H9 (cell line): Measurements from ENCODE around the gene EIF5A2. TPM values are rescaled to one million over a fixed set of nuclear protein-coding genes. Genes with fewer than 3 reads are reported as not detected.

Source experiments
- DNase-seq: peaks from one replicate; pipeline ENCODE4 v3.0.0-alpha.2; 2017
- H2AFZ ChIP-seq: one replicate; pipeline ENCODE4 v1.6.1; 2013; ENCODE audit warnings: mild to moderate bottlenecking, low read length, control low read depth, moderate library complexity
- H2AK5ac ChIP-seq: 2 replicates; pipeline ENCODE4 v1.6.1; 2013; ENCODE audit warnings: low read length, control low read depth, mixed read lengths; ENCODE audit not compliant: insufficient read length
- H2BK120ac ChIP-seq: one replicate; pipeline ENCODE4 v1.6.1; 2013; ENCODE audit warnings: low read depth, mild to moderate bottlenecking, low read length, control low read depth, inconsistent platforms; ENCODE audit not compliant: poor library complexity, severe bottlenecking
- H2BK12ac ChIP-seq: 2 replicates; pipeline ENCODE4 v1.6.1; 2013; ENCODE audit warnings: low read length, control low read depth, mixed read lengths, low read depth; ENCODE audit not compliant: insufficient read length
- H2BK15ac ChIP-seq: 2 replicates; pipeline ENCODE4 v1.6.1; 2013; ENCODE audit warnings: low read depth, low read length, control low read depth
- H2BK20ac ChIP-seq: one replicate; pipeline ENCODE4 v1.6.1; 2013; ENCODE audit warnings: low read depth, mild to moderate bottlenecking, low read length, control low read depth, inconsistent platforms; ENCODE audit not compliant: poor library complexity, severe bottlenecking
- H2BK5ac ChIP-seq: 2 replicates; pipeline ENCODE4 v1.6.1; 2013; ENCODE audit warnings: low read length, control low read depth, mixed read lengths; ENCODE audit not compliant: insufficient read length
- H3K14ac ChIP-seq: 2 replicates; pipeline ENCODE4 v1.6.1; 2013; ENCODE audit warnings: low read length, control low read depth; ENCODE audit not compliant: insufficient read depth
- H3K18ac ChIP-seq: 2 replicates; pipeline ENCODE4 v1.6.1; 2013; ENCODE audit warnings: low read depth, mild to moderate bottlenecking, mixed read lengths, low read length, control low read depth; ENCODE audit not compliant: insufficient read length
- H3K23ac ChIP-seq: 2 replicates; pipeline ENCODE4 v1.6.1; 2013; ENCODE audit warnings: low read length, control low read depth, mixed read lengths, low read depth; ENCODE audit not compliant: insufficient read length
- H3K23me2 ChIP-seq: 2 replicates; pipeline ENCODE4 v1.6.1; 2013; ENCODE audit warnings: low read depth, mild to moderate bottlenecking, mixed read lengths, low read length, control low read depth; ENCODE audit not compliant: insufficient read length, poor library complexity, severe bottlenecking
- H3K27ac ChIP-seq: 2 replicates; pipeline ENCODE4 v1.5.1; 2013; ENCODE audit warnings: low read length, control low read depth, mixed read lengths, low read depth; ENCODE audit not compliant: insufficient read length
- H3K27me3 ChIP-seq: 2 replicates; pipeline ENCODE4 v1.6.1; 2013; ENCODE audit warnings: low read length, control low read depth, inconsistent platforms; ENCODE audit not compliant: insufficient read depth
- H3K4ac ChIP-seq: 2 replicates; pipeline ENCODE4 v1.6.1; 2013; ENCODE audit warnings: low read depth, mild to moderate bottlenecking, control low read depth, inconsistent platforms, low read length, moderate library complexity
- H3K4me1 ChIP-seq: 2 replicates; pipeline ENCODE4 v1.6.1; 2013; ENCODE audit warnings: low read length, control low read depth, inconsistent platforms; ENCODE audit not compliant: insufficient read depth
- H3K4me2 ChIP-seq: 2 replicates; pipeline ENCODE4 v1.6.1; 2013; ENCODE audit warnings: low read length, control low read depth, mixed read lengths; ENCODE audit not compliant: insufficient read length, insufficient read depth
- H3K56ac ChIP-seq: 2 replicates; pipeline ENCODE4 v1.6.1; 2013; ENCODE audit warnings: low read depth, mild to moderate bottlenecking, mixed read lengths, low read length, control low read depth; ENCODE audit not compliant: insufficient read length
- H3K79me1 ChIP-seq: 2 replicates; pipeline ENCODE4 v1.6.1; 2013; ENCODE audit warnings: low read depth, mild to moderate bottlenecking, moderate library complexity, low read length, control low read depth, inconsistent platforms; ENCODE audit not compliant: insufficient read depth, poor library complexity, severe bottlenecking
- H3K79me2 ChIP-seq: 2 replicates; pipeline ENCODE4 v1.6.1; 2013; ENCODE audit warnings: low read length, control low read depth, inconsistent platforms; ENCODE audit not compliant: insufficient read depth
- H3K9ac ChIP-seq: 2 replicates; pipeline ENCODE4 v1.6.1; 2013; ENCODE audit warnings: low read length, control low read depth, mixed read lengths; ENCODE audit not compliant: insufficient read length; ENCODE audit errors: extremely low read depth
- H3K9me3 ChIP-seq: one replicate; pipeline ENCODE4 v1.6.1; 2013; ENCODE audit warnings: low read depth, low read length, inconsistent platforms; ENCODE audit not compliant: control insufficient read depth
- H3T11ph ChIP-seq: one replicate; pipeline ENCODE4 v1.6.1; 2013; ENCODE audit warnings: mild to moderate bottlenecking, low read length, control low read depth, inconsistent platforms
- H4K20me1 ChIP-seq: one replicate; pipeline ENCODE4 v1.6.1; 2013; ENCODE audit not compliant: control insufficient read depth, insufficient read length, insufficient read depth
- H4K5ac ChIP-seq: 2 replicates; pipeline ENCODE4 v1.6.1; 2013; ENCODE audit warnings: low read depth, mild to moderate bottlenecking, mixed read lengths, low read length, control low read depth; ENCODE audit not compliant: insufficient read length
- H4K8ac ChIP-seq: replicated peaks from 2 replicates; pipeline ENCODE4 v1.6.1; 2013; ENCODE audit warnings: low read length, control low read depth, mixed read lengths, low read depth; ENCODE audit not compliant: insufficient read length
- H4K91ac ChIP-seq: 2 replicates; pipeline ENCODE4 v1.6.1; 2013; ENCODE audit warnings: low read depth, mild to moderate bottlenecking, moderate library complexity, mixed read lengths, low read length, control low read depth; ENCODE audit not compliant: insufficient read length
- H3K27ac Mint-ChIP-seq, 3 experiments: 2 replicates in 2 of 3; 3 replicates in 1 of 3; pipeline ENCODE4 v1.8.0; 2020 to 2021; ENCODE audit warnings: mixed read lengths in 3 of 3, mild to moderate bottlenecking in 1 of 3, moderate library complexity in 1 of 3
- H3K27me3 Mint-ChIP-seq: 2 replicates; pipeline ENCODE4 v1.8.0; 2021; ENCODE audit warnings: low read depth, mild to moderate bottlenecking, moderate library complexity, mixed read lengths
- H3K36me3 Mint-ChIP-seq, 3 experiments: 2 replicates in 2 of 3; 3 replicates in 1 of 3; pipeline ENCODE4 v1.8.0; 2020 to 2021; ENCODE audit warnings: low read depth in 3 of 3, mixed read lengths in 3 of 3; ENCODE audit not compliant: insufficient read depth in 1 of 3
- H3K4me1 Mint-ChIP-seq, 2 experiments: 2 replicates each; pipeline ENCODE4 v1.8.0; 2020; ENCODE audit warnings: mixed read lengths in 2 of 2
- H3K4me3 Mint-ChIP-seq, 2 experiments: 2 replicates in 1 of 2; 3 replicates in 1 of 2; pipeline ENCODE4 v1.8.0; 2020 to 2021; ENCODE audit warnings: mild to moderate bottlenecking in 2 of 2, mixed read lengths in 2 of 2, moderate library complexity in 1 of 2
- H3K9me3 Mint-ChIP-seq, 2 experiments: 2 replicates in 1 of 2; 3 replicates in 1 of 2; pipeline ENCODE4 v1.8.0; 2020; ENCODE audit warnings: mild to moderate bottlenecking in 2 of 2, mixed read lengths in 2 of 2, moderate library complexity in 1 of 2
- CTCF ChIP-seq: fragments of 200-600 bp; sonication (generic); conservative IDR thresholded peaks from 3 replicates; pipeline ENCODE4 v1.8.0; 2021; ENCODE audit warnings: antibody characterized with exemption, mild to moderate bottlenecking
- total RNA-seq: library from RNA; stranded (reverse); gene quantifications from 2 replicates; pipeline ENCODE4 v1.2.1, GENCODE V29; 2021

Gene EIF5A2
- total RNA-seq, 1 experiment from 2014 or later = 7.7 TPM

- H4K8ac ChIP-seq = no peak overlapping the region
- no peak overlapping the region for H2BK15ac ChIP-seq
- H3K4me1 Mint-ChIP-seq = peaks cover 8 to 10% of the 10 kb centered on the region in 2 experiments
- H4K5ac ChIP-seq = no peak overlapping the region
- H2AK5ac ChIP-seq = no peak overlapping the region
- TF ChIP-seq CTCF = no peak
- H2AFZ ChIP-seq = no peak overlapping the region
- no peak overlapping the region for H3K4ac ChIP-seq
- H3K9ac ChIP-seq = no peak overlapping the region
- no peaks in the 10 kb centered on the region for H3K9me3 Mint-ChIP-seq
- H4K20me1 ChIP-seq = no peaks in the 10 kb centered on the region
- no peaks in the 10 kb centered on the region for H3K9me3 ChIP-seq
- H2BK5ac ChIP-seq = no peak overlapping the region
- no peaks in the 10 kb centered on the region for H3K4me1 ChIP-seq
- no peaks in the 10 kb centered on the region for H3K27me3 ChIP-seq
- H3K27me3 Mint-ChIP-seq = no peaks in the 10 kb centered on the region; the same call in 1 of the 2 replicates
- no peaks in the 10 kb centered on the region for H3K79me1 ChIP-seq
- H3K36me3 Mint-ChIP-seq = no peaks in the 10 kb centered on the region
- H3K4me2 ChIP-seq = no peak overlapping the region
- H3K27ac ChIP-seq = no peak overlapping the region
- H3K79me2 ChIP-seq = no peaks in the 10 kb centered on the region
- no peak for DNase-seq
- no peak overlapping the region for H2BK120ac ChIP-seq
- no peak overlapping the region for H2BK20ac ChIP-seq
- no peak overlapping the region for H3K14ac ChIP-seq
- H3K4me3 Mint-ChIP-seq = no peak overlapping the region
- no peak overlapping the region for H3K56ac ChIP-seq
- H3K23me2 ChIP-seq = no peaks in the 10 kb centered on the region
- no peak overlapping the region for H4K91ac ChIP-seq
- H3K23ac ChIP-seq = no peak overlapping the region
- no peak overlapping the region for H2BK12ac ChIP-seq
- no peak overlapping the region for H3T11ph ChIP-seq
- no peak overlapping the region for H3K18ac ChIP-seq
- H3K27ac Mint-ChIP-seq = no peak overlapping the region
Measured at GRCh38 chr3:170956647-170957046, 48.2 kb upstream of the EIF5A2 start.
